GM12878 (cell line): Measurements from ENCODE around the gene ATP2B1. TPM values are rescaled to one million over a fixed set of nuclear protein-coding genes. Genes with fewer than 3 reads are reported as not detected.

Experiments
- ASH2L ChIP-seq: fragments of 300-600, 200-600 bp; sonication (generic); IDR thresholded peaks from 2 replicates; pipeline ENCODE4 v1.6.1; 2017; ENCODE audit warnings: low read depth, mild to moderate bottlenecking, borderline replicate concordance
- CEBPZ ChIP-seq: fragments of 150-350 bp; IDR thresholded peaks from 2 replicates; pipeline ENCODE4 v1.6.1; 2016; ENCODE audit warnings: low read depth, low read length
- ESRRA ChIP-seq: IDR thresholded peaks from 2 replicates; pipeline ENCODE4 v1.6.1; 2012; ENCODE audit warnings: mild to moderate bottlenecking, low read length, improper control_type of control experiment
- KLF5 ChIP-seq: fragments of 450-650 bp; IDR thresholded peaks from 2 replicates; pipeline ENCODE4 v1.6.1; 2014; ENCODE audit warnings: mild to moderate bottlenecking; ENCODE audit not compliant: partially characterized antibody
- MEF2B ChIP-seq: fragments of 450-650 bp; IDR thresholded peaks from 2 replicates; pipeline ENCODE4 v1.6.1; 2018; ENCODE audit warnings: mild to moderate bottlenecking, moderate library complexity; ENCODE audit not compliant: partially characterized antibody, poor library complexity, severe bottlenecking
- NBN ChIP-seq: fragments of 450-650 bp; IDR thresholded peaks from 2 replicates; pipeline ENCODE4 v1.6.1; 2016
- NFXL1 ChIP-seq: fragments of 450-650 bp; IDR thresholded peaks from 2 replicates; pipeline ENCODE4 v1.6.1; 2017; ENCODE audit warnings: antibody characterized with exemption, mild to moderate bottlenecking, borderline replicate concordance
- NR2F1 ChIP-seq: fragments of 450-650 bp; conservative IDR thresholded peaks from 2 replicates; pipeline ENCODE4 v1.6.1; 2017; ENCODE audit warnings: mild to moderate bottlenecking
- PML ChIP-seq: IDR thresholded peaks from 2 replicates; pipeline ENCODE4 v1.6.1; 2012; ENCODE audit warnings: low read length, inconsistent platforms
- SIX5 ChIP-seq: IDR thresholded peaks from 2 replicates; pipeline ENCODE4 v1.6.1; 2011; ENCODE audit warnings: mild to moderate bottlenecking, low read depth, low read length, moderate library complexity; ENCODE audit not compliant: severe bottlenecking
- TAF1 ChIP-seq: IDR thresholded peaks from 2 replicates; pipeline ENCODE4 v1.6.1; 2011; ENCODE audit warnings: mild to moderate bottlenecking, low read depth, low read length, borderline replicate concordance
- TCF12 ChIP-seq: IDR thresholded peaks from 2 replicates; pipeline ENCODE4 v1.6.1; 2011; ENCODE audit warnings: low read depth, mild to moderate bottlenecking, low read length
- YY1 ChIP-seq: IDR thresholded peaks from 2 replicates; pipeline ENCODE4 v1.6.1; 2011; ENCODE audit warnings: low read depth, mild to moderate bottlenecking, low read length
- polyA plus RNA-seq, 11 experiments: library from polyadenylated mRNA; depleted of rRNA in 4 of 11; unstranded in 6 of 11; stranded (reverse) in 5 of 11; fragments of >200 nt; fragmentation: Nextera tagmentation in 4 of 11; fragmentation: Illumina TruSeq in 1 of 11; extraction: Ambion mirVana in 4 of 11; extraction: Trizol in 1 of 11; gene quantifications; 1 replicate in 1 of 11; 2 replicates in 10 of 11; pipeline versions ENCODE4 v1.2.1 to v1.2.3, GENCODE V29; 2011 to 2016; ENCODE audit warnings: inconsistent platforms in 2 of 11, missing spikeins in 2 of 11, low read depth in 1 of 11
- total RNA-seq, 4 experiments: library from RNA; depleted of rRNA in 3 of 4; stranded (reverse); fragments of >200 nt in 3 of 4; fragmentation: Illumina TruSeq in 1 of 4; extraction: Trizol in 1 of 4; gene quantifications; 2 replicates each; pipeline versions ENCODE4 v1.2.1 to v1.2.3, GENCODE V29; 2013 to 2021

Gene ATP2B1
- total and polyA plus RNA-seq, 10 of the 15 experiments (the other 5 are each of a cell fraction or from before 2014, with no cell fraction given): 15.9 to 67.8 (median 48.5) TPM

GRCh38 chr12:89542912-89543592 is 165.6 kb downstream of the ATP2B1 start (continued):
- TF ChIP-seq KLF5 (no peak), ESRRA (no peak), NFXL1 (no peak), TAF1 (no peak), NBN (0 out of 2 replicates have a peak, but pooled peaks have one; percentile 16), TCF12 (no peak), PML (no peak), YY1 (peak; percentile 68; the same call in 1 of the 2 replicates), SIX5 (no peak), CEBPZ (no peak), MEF2B (no peak), ASH2L (no peak), NR2F1 (no peak)
